Breast epithelium (tissue), 4 donors: ENCODE data around the gene NHP2. TPM values are rescaled to one million over a fixed set of nuclear protein-coding genes. Genes with fewer than 3 reads are reported as not detected.

Experiments
- DNase-seq, 2 donors: peaks; one replicate each; pipeline ENCODE4 v3.0.0-alpha.2; 2019; ENCODE audit warnings: low spot score in 2 of 2
- H3K27ac ChIP-seq, 2 donors: fragments of 200-600 bp; sonication (generic) in 1 of 2; one replicate each; pipeline ENCODE4 v1.5.1; 2016 to 2019; ENCODE audit warnings: mild to moderate bottlenecking in 1 of 2
- H3K27me3 ChIP-seq, 2 donors: fragments of 200-600 bp; sonication (generic) in 1 of 2; one replicate each; pipeline versions ENCODE4 v1.5.1 to v1.6.0; 2017 to 2019; ENCODE audit warnings: control low read depth in 1 of 2, mild to moderate bottlenecking in 1 of 2
- H3K36me3 ChIP-seq: fragments of 200-600 bp; one replicate; pipeline ENCODE4 v1.5.1; 2019
- H3K4me1 ChIP-seq, 2 donors: fragments of 200-600 bp; sonication (generic); one replicate each; pipeline ENCODE4 v1.5.1; 2016 to 2019; ENCODE audit warnings: control low read depth in 1 of 2
- H3K4me3 ChIP-seq, 3 donors: fragments of 200-600 bp; sonication (generic); 1 replicate in 2 of 3; 2 replicates in 1 of 3; pipeline ENCODE4 v1.5.1; 2016 to 2019; ENCODE audit warnings: mild to moderate bottlenecking in 3 of 3, moderate library complexity in 2 of 3
- H3K9me3 ChIP-seq, 2 donors: fragments of 200-600 bp; sonication (generic) in 1 of 2; one replicate each; pipeline ENCODE4 v1.5.1; 2016 to 2019; ENCODE audit warnings: control low read depth in 1 of 2
- POLR2A ChIP-seq: fragments of 450-650 bp; IDR thresholded peaks from one replicate; pipeline ENCODE4 v1.6.1; 2016; ENCODE audit warnings: antibody characterized with exemption, mild to moderate bottlenecking, moderate library complexity
- POLR2AphosphoS5 ChIP-seq, 3 donors: sonication (generic); formaldehyde crosslinking; IDR thresholded peaks; one replicate each; pipeline ENCODE4 v1.6.1; 2017; ENCODE audit warnings: antibody characterized with exemption in 3 of 3
- intact Hi-C: fragments of 100-400 bp; cut with DNase I; formaldehyde crosslinking; loops from one replicate; pipeline ENCODE4 v1.15.1; 2023; ENCODE audit warnings: low total_unique reads
- total RNA-seq, 3 donors: library from RNA; depleted of rRNA; stranded (reverse); fragments of >200 nt; gene quantifications; one replicate each; pipeline ENCODE4 v1.1.0, GENCODE V29; 2016
- TF ChIP-seq, protein P1 (sequence below), 3 donors: fragments of 450-650 bp; IDR thresholded peaks; one replicate each; pipeline ENCODE4 v1.5.1; 2016 to 2017; ENCODE audit warnings: antibody characterized with exemption in 3 of 3, mild to moderate bottlenecking in 3 of 3, moderate library complexity in 3 of 3

The NHP2 gene
- total RNA-seq, 3 donors from 2014 or later = 148 to 256 (median 220) TPM

- Histone ChIP-seq H3K27me3 (peaks cover 0 to 3% of the 10 kb centered on the region in 2 donors), H3K27ac (peak overlapping the region; percentile 53 to 79)
These were observed 39.8 kb downstream of the NHP2 start for GRCh38 chr5:178113841-178114324.

DNA sequence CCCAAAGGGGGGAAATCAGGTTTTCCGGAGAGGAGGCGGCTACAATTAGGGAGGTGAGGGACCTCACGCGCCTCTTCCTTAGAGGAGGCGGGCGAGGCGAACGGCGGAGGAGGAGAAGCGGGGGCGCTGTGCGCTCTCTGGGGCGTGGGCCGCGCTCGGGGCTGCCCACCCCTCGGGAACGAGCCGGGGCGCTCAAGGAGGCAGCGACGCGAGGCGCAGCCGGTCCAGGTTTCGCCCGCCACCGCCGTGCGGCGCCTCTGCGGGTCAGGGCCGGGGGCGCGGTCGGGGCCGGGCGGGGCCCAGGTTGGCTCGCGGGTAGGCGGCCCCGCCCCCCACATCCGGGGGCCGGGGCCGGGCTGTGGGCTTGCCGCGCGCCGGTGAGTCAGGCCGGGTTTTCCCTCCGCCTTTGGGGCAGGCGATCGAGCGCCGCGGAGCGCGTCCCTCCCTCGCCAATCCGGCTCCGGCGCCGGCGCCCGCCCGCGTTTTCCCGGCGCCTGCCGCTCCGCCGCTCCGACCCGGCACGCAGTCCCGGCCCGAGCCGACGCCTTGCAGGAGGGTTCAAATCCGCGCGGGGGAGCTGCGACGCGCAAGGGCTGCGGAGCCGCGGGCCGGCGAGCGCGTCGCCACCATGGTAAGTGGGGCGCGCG is 40.4 kb downstream of the NHP2 start, which contains the start of gene N4BP3:
TSS of gene N4BP3 (plus strand) at position 392 of the 647 bp plus-strand sequence. CDS start 6,052 bp downstream, outside the sequence.
- H3K4me1 ChIP-seq = peaks cover 0 to 20% of the 10 kb centered on the region in 2 donors
- TF ChIP-seq, protein P1, sequence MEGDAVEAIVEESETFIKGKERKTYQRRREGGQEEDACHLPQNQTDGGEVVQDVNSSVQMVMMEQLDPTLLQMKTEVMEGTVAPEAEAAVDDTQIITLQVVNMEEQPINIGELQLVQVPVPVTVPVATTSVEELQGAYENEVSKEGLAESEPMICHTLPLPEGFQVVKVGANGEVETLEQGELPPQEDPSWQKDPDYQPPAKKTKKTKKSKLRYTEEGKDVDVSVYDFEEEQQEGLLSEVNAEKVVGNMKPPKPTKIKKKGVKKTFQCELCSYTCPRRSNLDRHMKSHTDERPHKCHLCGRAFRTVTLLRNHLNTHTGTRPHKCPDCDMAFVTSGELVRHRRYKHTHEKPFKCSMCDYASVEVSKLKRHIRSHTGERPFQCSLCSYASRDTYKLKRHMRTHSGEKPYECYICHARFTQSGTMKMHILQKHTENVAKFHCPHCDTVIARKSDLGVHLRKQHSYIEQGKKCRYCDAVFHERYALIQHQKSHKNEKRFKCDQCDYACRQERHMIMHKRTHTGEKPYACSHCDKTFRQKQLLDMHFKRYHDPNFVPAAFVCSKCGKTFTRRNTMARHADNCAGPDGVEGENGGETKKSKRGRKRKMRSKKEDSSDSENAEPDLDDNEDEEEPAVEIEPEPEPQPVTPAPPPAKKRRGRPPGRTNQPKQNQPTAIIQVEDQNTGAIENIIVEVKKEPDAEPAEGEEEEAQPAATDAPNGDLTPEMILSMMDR (IDR thresholded peaks at IDR 0.05) = no peak
- TF ChIP-seq POLR2AphosphoS5 (IDR thresholded peaks at IDR 0.05) (no peak), POLR2A (no peak)
- no peaks in the 10 kb centered on the region for H3K9me3 ChIP-seq
- peaks cover 0 to 3% of the 10 kb centered on the region in 2 donors for H3K27me3 ChIP-seq
- intact Hi-C loops = no loop called here
- H3K4me3 ChIP-seq = peak within 1 kb of the TSS; percentile 30 to 76 (median 68)
- H3K27ac ChIP-seq = peak within 1 kb of the TSS; percentile 79 to 87
- H3K36me3 ChIP-seq = no peaks in the 10 kb centered on the region
- peak; percentile 52 to 85 for DNase-seq

More at GRCh38 chr5:178113841-178114324, 39.8 kb downstream of the NHP2 start:
- Histone ChIP-seq H3K4me3 (peak overlapping the region; percentile 30 to 76 (median 68)), H3K36me3 (no peaks in the 10 kb centered on the region), H3K4me1 (peaks cover 0 to 14% of the 10 kb centered on the region in 2 donors), H3K9me3 (no peaks in the 10 kb centered on the region)
- intact Hi-C loops = no loop called here
- no peak for DNase-seq
- TF ChIP-seq, protein P1 (IDR thresholded peaks at IDR 0.05) = no peak
- TF ChIP-seq POLR2A = no peak
- TF ChIP-seq POLR2AphosphoS5 (IDR thresholded peaks at IDR 0.05) = no peak

- intact Hi-C loops = no loop called here
These were observed 41.1 kb downstream of the NHP2 start for GRCh38 chr5:178112545-178112944.

GRCh38 chr5:178111925-178112324 is 41.8 kb downstream of the NHP2 start:
- Histone ChIP-seq H3K27ac (peak overlapping the region in 1 of 2 donors; percentile 79), H3K4me1 (peaks cover 0 to 34% of the 10 kb centered on the region in 2 donors), H3K4me3 (no peak overlapping the region), H3K36me3 (no peaks in the 10 kb centered on the region), H3K9me3 (no peaks in the 10 kb centered on the region), H3K27me3 (peaks cover 0 to 3% of the 10 kb centered on the region in 2 donors)
- TF ChIP-seq, protein P1 (IDR thresholded peaks at IDR 0.05) = no peak
- no peak for TF ChIP-seq POLR2AphosphoS5 (IDR thresholded peaks at IDR 0.05)
- no peak for DNase-seq
- intact Hi-C loops = no loop called here

More at GRCh38 chr5:178112545-178112944, 41.1 kb downstream of the NHP2 start:
- no peaks in the 10 kb centered on the region for H3K36me3 ChIP-seq
- peaks cover 0 to 28% of the 10 kb centered on the region in 2 donors for H3K4me1 ChIP-seq
- DNase-seq = no peak
- peak overlapping the region in 1 of 3 donors; percentile 76 for H3K4me3 ChIP-seq
- no peaks in the 10 kb centered on the region for H3K9me3 ChIP-seq
- peak overlapping the region; percentile 79 to 87 for H3K27ac ChIP-seq
- TF ChIP-seq, protein P1 (IDR thresholded peaks at IDR 0.05) = no peak
- TF ChIP-seq POLR2A (no peak), POLR2AphosphoS5 (IDR thresholded peaks at IDR 0.05) (no peak)
- H3K27me3 ChIP-seq = peaks cover 0 to 3% of the 10 kb centered on the region in 2 donors

GRCh38 chr5:178110511-178110910 is 43.2 kb downstream of the NHP2 start:
- intact Hi-C loops = no loop called here
- Histone ChIP-seq H3K4me3 (no peak overlapping the region), H3K36me3 (no peaks in the 10 kb centered on the region), H3K27me3 (peaks cover 0 to 3% of the 10 kb centered on the region in 2 donors), H3K27ac (peak overlapping the region in 1 of 2 donors; percentile 2), H3K9me3 (no peaks in the 10 kb centered on the region), H3K4me1 (peaks cover 0 to 29% of the 10 kb centered on the region in 2 donors)
- DNase-seq = no peak
- TF ChIP-seq, protein P1 (IDR thresholded peaks at IDR 0.05) = no peak
- TF ChIP-seq POLR2A (no peak), POLR2AphosphoS5 (IDR thresholded peaks at IDR 0.05) (no peak)
